Activated T-cell treated with anti-CD3 and anti-CD28 coated beads for 24 hours (primary cell): ENCODE data around the gene PTX4.

Experiments
- DNase-seq: peaks from one replicate; pipeline ENCODE4 v3.0.0-alpha.2; 2020; ENCODE audit warnings: low read depth

The PTX4 gene

GRCh38 chr16:1500465-1501150 lies 11.9 kb upstream of the PTX4 start:
- no peak for DNase-seq

- no peak for DNase-seq
Observed at GRCh38 chr16:1499756-1500464, 11.2 kb upstream of the PTX4 start.

- DNase-seq = no peak
Observed at GRCh38 chr16:1498899-1499676, 10.3 kb upstream of the PTX4 start.

GRCh38 chr16:1497014-1497598 lies 8.4 kb upstream of the PTX4 start:
- DNase-seq = no peak

GRCh38 chr16:1496464-1496863 lies 7.7 kb upstream of the PTX4 start:
- DNase-seq = no peak

DNA sequence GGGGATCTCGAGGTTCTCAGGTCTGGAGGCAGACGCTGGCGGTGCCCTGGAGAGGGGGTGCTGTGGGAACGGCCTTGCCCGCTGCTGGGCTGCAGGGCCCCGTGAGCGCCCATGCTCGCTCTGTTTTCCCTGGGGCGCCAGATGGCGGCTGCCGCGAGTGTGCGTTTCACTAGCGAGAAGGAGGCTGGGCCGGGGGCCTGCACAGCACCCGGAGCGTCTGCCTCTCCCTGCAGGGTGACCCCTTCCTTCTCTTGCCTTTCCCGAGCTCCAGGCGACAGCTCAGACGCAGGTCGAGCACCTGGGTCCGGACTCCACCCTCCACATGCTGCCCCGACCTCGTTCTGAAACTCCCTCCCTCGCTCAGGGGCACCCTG lies 7.1 kb upstream of the PTX4 start:
- no peak for DNase-seq

GRCh38 chr16:1495211-1495888 lies 6.6 kb upstream of the PTX4 start:
- no peak for DNase-seq

- no peak for DNase-seq
Observed at GRCh38 chr16:1494711-1495110, 6.0 kb upstream of the PTX4 start.

DNA sequence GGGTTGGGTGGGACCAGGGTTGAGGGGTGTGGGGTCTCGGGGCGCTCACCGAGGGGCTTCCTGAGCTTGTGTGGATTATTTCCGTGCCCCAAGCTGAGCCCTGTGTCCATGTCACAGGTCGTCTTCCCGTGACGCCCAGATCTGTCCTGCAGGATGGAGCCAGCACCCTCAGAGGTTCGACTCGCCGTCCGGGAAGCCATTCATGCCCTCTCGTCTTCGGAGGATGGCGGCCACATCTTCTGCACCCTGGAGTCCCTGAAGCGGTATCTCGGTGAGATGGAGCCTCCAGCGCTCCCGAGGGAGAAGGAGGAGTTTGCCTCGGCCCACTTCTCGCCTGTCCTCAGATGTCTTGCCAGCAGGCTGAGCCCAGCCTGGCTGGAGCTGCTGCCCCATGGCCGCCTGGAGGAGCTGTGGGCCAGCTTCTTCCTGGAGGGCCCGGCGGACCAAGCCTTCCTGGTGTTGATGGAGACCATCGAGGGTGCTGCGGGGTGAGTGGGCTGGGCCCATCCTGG lies 5.4 kb upstream of the PTX4 start:
- no peak for DNase-seq

DNA sequence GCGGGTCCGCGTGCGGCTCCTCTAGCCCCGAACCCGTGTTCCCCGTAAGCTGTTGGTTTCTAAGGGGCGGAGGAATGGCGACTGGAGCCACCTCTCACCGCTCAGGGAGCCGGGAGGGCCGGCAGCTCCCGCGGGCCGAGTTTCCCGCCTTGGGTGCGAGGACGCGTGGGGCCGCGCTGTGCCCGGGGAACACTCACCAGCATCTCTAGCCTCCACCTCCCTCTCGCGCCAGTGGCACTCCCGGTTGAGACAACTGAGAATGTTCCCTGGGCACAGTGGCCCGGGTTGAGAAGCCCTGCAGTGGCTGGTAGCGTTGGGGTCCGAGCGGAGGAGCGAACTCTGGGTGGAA lies 5.0 kb upstream of the PTX4 start:
- DNase-seq = no peak

DNA sequence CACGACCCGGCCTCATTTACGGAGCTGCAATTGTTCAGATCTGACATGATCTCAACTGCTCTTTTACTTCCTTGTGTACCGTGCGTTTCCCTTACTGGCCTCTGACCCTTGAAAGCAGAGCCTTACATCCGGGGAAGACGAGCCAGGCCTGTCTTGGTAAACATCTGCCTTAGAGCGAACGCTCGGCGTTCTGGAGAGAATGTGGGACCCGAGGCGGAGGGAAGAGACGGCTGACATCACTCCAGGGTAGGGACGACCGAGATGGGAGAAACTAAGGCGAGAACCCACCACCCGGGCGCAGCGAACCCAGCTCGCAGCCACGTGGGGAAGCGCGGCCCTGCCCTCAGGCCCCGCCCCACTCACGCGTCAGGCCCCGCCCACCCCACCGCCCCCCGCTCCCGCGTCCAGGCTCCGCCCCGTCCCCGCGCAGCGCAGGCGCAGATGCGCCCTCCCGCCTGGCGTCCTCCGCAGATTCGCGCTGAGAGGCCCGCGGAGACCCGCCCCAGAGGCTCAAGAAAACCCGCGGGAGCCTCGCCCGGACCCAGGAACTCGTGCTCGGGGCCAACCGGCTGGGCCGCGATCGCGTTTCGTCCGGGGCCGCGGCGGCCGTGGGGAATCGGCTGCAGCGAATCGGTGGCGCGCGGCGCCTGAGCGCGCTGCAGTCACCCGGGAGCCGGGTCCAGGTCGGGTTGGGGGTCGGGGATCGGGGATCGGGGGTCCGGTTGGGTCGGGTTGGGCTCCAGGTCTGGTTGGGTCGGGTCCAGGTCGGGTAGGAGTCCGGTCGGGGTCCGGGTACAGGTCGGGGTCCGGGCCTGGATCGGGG lies 4.4 kb upstream of the PTX4 start, which contains the start of gene TELO2:
TSS of gene TELO2 (plus strand) at position 438 of the 823 bp plus-strand sequence. CDS start 922 bp downstream, outside the sequence.
- DNase-seq = peak; percentile 80

DNA sequence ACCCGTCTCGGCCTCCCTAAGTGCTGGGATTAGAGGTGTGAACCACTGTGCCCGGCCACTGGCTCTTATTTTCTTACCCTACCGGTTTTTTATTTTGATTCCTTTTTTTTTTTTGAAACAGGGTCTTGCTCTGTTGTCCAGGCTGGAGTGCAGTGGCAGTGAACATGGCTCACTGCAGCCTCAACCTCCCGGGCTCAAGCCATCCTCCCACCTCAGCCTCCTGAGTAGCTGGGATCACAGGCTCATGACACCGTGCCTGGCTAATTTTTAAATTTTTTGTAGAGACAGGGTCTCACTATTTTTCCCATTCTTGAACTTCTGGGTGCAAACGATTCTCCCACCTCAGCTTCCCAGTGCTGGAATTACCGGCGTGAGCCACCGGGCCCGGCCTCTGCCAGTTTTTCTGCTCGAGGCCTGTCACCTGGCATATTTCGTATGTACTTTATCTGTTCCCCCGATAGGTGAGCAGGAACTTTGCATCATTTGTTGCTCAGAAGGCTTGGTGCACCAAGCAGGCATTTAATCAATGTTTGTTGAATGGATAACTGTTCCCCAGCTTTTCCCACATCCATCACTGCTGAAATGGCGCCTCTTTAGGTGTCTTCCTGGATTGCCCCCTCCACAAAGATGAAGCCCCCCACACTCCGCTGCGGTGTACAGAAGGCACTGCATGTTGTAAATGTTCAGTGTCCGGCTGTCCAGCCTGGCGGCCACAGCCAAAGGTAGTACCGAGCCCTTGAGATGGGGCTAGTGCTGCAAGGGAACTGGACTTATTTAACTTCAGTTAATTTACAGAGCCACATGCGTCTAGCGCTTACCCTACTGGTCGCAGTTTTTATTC lies 3.6 kb upstream of the PTX4 start:
- no peak for DNase-seq

- DNase-seq = no peak
Observed at GRCh38 chr16:1491327-1491726, 2.6 kb upstream of the PTX4 start.

DNA sequence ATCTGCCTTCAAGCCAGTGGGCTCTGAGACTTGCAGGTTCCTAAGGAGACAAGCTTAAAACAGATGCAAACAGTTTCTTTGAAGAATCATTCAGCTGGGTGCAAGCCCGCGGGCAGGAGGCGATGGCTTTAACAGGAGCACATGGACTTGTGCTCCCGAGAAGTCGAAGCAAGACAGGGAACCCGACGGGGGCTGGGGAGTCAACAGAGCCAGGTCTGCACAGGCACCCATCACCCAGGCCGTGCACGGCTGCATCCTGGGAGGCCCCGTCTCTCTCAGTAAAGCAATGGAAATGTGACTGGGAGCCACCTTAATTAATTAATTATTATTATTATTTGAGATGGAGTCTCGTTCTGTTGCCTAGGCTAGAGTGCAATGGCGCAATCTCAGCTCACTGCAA lies 333 bp upstream of the PTX4 start:
- DNase-seq = no peak

GRCh38 chr16:1488054-1488601 lies 616 bp downstream of the PTX4 start:
- DNase-seq = no peak

DNA sequence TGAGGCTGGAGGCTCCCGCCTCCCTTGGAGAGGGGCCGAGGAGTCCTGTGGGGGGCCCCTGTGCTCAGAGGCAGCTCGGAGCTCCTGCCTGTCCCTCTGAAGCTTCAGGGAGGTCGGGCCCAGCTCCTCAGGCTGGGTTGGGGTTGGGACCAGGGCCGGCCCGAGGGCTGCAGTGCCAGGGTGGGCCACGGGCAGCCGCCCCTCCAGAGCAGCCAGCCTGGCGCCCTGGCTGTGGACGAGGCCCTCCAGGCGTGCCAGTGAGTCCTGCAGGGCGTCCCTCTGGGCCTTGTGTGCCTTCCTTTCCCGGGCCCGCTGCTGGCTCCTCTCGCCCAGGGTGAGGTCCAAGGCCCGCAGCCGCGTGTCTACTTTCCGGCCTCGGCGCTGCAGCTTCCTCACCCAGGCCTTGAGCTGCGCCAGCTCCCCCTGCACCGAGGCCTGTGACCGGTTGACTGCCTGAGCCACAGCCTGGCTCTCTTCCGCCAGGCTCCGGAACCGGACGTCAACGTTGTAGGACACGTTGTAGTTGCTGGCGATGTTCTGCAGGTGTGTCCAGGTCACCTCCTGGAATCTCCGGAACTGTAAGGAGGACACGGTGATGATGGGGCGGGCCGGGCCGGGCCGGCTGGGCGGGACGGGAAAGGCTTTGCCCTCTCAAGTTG lies 1.2 kb downstream of the PTX4 start:
- no peak for DNase-seq

DNA sequence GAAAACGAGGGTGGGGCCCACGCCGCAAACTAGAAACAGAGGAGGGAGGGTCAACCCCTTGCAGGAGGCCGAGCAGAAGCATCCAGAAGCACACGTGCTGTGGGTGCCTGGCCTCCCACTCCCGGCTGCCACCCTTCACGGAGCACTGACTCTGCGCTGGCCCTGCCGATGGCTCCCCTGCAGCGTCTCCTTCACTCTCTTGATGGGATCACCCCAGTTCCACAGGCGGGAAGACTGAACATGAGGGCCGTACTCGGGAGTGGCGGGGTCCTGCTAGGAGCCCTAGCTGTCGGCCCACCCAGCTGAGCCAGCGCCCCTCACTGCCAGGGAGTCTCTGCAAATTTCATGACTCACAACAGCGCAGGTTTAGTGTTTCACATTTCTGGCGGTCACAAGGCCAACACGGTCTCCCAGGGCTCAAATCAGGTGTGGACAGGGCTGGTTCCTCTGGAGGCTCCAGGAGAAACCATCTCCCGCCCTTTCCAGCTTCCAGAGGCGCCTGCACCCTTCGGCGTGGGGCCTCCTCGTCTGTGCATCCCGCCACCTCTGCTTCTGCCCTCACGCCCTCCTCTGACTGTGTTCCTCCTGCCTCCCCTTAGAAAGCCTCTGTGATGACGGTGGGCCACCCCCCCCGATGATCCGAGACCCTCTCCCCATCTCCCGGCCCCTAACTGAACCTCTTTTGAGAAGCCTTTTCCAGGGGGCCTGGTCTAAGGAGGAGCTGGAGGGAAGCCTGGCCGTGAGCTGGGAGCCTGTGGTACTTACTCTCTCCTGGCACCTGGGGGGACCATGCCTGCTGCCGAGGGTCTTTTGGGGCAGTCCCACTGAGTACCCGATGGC lies 2.0 kb downstream of the PTX4 start:
- DNase-seq = no peak

GRCh38 chr16:1485847-1486496 lies 2.8 kb downstream of the PTX4 start:
- DNase-seq = no peak
